ENCODE measurements around the gene ARID1A. TPM values are rescaled to one million over a fixed set of nuclear protein-coding genes. Genes with fewer than 3 reads are reported as not detected.
"Not testable (repeated sequence)": the region's sequence is repeated elsewhere in the genome, so short reads cannot be mapped to it uniquely, and the experiment has no call there.

The ARID1A gene
- total RNA-seq, 1 donor from 2014 or later: 18.8 TPM

DNA sequence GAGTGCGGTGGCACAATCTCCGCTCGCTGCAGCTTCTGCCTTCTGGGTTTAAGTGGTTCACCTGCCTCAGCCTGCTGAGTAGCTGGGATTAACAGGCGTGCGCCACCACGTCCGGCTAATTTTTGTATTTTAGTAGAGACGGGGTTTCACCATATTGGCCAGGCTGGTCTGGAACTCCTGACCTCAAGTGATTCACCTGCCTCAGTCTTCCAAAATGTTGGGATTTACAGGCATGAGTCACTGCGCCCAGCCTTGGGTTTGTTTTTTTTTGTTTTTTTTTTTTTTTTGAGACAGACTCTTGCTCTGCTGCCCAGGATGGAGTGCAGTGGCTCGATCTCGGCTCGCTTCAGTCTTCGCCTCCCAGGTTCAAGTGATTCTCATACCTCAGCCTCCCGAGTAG is 30.1 kb downstream of the ARID1A start:
- H3K9me3 ChIP-seq (ENCODE audit: control insufficient read depth in 3 of 3, low read length in 3 of 3); H3K9ac ChIP-seq (ENCODE audit: low read depth in 1 of 3, low read length in 3 of 3); H3K27me3 ChIP-seq (ENCODE audit: control insufficient read depth in 3 of 3, insufficient read depth in 3 of 3, low read length in 3 of 3); H3K4me3 ChIP-seq (ENCODE audit: low read length in 3 of 3); H3K27ac ChIP-seq (ENCODE audit: low read depth, low read length): not testable (repeated sequence)
- Histone ChIP-seq H3K4me1 (ENCODE audit: control insufficient read depth in 3 of 3, insufficient read depth in 3 of 3, low read length in 3 of 3) (peaks cover 40 to 59% (median 57%) of the 10 kb centered on the region in 3 donors), H3K36me3 (ENCODE audit: control insufficient read depth in 3 of 3, insufficient read depth in 3 of 3, low read length in 3 of 3) (peaks cover 9 to 11% (median 9%) of the 10 kb centered on the region in 3 donors)

DNA sequence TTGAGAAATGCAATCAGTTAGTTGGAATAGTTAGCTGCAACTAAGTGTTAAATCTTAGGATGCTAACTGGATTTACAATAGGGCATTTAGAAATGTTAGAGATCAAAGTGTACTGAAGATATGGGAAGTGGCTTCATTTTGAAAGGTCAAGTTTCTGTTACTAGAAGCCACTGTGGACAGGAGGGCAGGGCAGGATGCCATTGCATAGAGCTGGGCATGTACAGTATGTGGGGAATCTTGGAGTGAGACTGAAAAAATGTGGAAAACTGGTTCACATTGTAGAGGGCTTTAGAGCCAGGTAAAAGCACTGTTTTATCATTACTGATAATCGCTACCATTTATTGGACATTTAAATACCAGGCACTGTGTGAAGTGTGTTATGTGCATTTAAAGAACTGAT is 31.0 kb downstream of the ARID1A start:
- H3K4me1 ChIP-seq (ENCODE audit: control insufficient read depth in 3 of 3, insufficient read depth in 3 of 3, low read length in 3 of 3): peaks cover 40 to 60% (median 53%) of the 10 kb centered on the region in 3 donors
- H3K36me3 ChIP-seq (ENCODE audit: control insufficient read depth in 3 of 3, insufficient read depth in 3 of 3, low read length in 3 of 3): peaks cover 16 to 19% (median 17%) of the 10 kb centered on the region in 3 donors
- H3K27ac ChIP-seq (ENCODE audit: low read depth, low read length): no peak overlapping the region
- H3K9me3 ChIP-seq (ENCODE audit: control insufficient read depth in 3 of 3, low read length in 3 of 3): no peaks in the 10 kb centered on the region
- H3K27me3 ChIP-seq (ENCODE audit: control insufficient read depth in 3 of 3, insufficient read depth in 3 of 3, low read length in 3 of 3): no peaks in the 10 kb centered on the region
- H3K9ac ChIP-seq (ENCODE audit: low read depth in 1 of 3, low read length in 3 of 3): no peak overlapping the region
- H3K4me3 ChIP-seq (ENCODE audit: low read length in 3 of 3): no peak overlapping the region

DNA sequence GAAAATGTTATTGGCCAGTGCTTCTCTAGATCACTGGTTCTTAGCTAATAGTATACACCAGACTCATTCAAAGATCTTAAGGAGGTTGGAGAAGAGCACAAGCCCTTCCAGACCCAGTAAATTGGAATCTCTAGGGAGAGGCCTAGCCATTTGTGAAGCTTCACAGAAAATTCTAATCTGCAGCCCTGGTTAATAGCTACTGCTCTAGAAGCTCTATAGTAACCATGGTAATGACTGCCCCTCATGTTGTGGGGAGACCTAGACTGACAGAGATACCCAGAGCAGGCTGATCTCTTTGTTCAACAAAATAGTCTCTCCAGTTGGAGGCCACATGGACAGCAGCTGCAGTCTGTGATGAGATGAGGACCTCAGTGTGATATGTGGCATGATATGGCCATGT is 31.7 kb downstream of the ARID1A start:
- Histone ChIP-seq H3K4me3 (ENCODE audit: low read length in 3 of 3) (no peak overlapping the region), H3K27ac (ENCODE audit: low read depth, low read length) (no peak overlapping the region), H3K27me3 (ENCODE audit: control insufficient read depth in 3 of 3, insufficient read depth in 3 of 3, low read length in 3 of 3) (no peaks in the 10 kb centered on the region), H3K4me1 (ENCODE audit: control insufficient read depth in 3 of 3, insufficient read depth in 3 of 3, low read length in 3 of 3) (peaks cover 40 to 56% (median 46%) of the 10 kb centered on the region in 3 donors), H3K36me3 (ENCODE audit: control insufficient read depth in 3 of 3, insufficient read depth in 3 of 3, low read length in 3 of 3) (peaks cover 16 to 26% (median 24%) of the 10 kb centered on the region in 3 donors), H3K9ac (ENCODE audit: low read depth in 1 of 3, low read length in 3 of 3) (no peak overlapping the region), H3K9me3 (ENCODE audit: control insufficient read depth in 3 of 3, low read length in 3 of 3) (no peaks in the 10 kb centered on the region)

DNA sequence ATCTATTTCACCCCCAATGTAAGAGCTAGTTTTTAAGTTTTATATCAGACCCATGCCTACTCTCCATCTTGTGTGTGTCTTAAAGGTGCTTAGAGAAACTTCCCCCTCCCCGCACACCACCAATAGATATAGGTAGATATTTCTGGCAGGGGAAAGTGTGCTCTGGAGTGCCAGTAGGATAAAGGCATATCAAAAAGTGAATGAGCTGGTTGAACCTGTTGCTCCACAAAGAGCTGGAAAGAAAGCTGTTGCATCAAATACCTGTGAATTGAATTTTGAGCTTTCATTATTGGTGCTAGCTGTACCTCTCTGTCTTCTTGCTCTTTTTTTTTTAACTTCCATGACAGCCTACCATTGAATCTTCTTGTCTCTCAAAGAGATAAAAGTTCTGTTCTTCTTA is 32.8 kb downstream of the ARID1A start:
- Histone ChIP-seq H3K27me3 (ENCODE audit: control insufficient read depth in 3 of 3, insufficient read depth in 3 of 3, low read length in 3 of 3) (no peaks in the 10 kb centered on the region), H3K4me1 (ENCODE audit: control insufficient read depth in 3 of 3, insufficient read depth in 3 of 3, low read length in 3 of 3) (peaks cover 29 to 45% (median 34%) of the 10 kb centered on the region in 3 donors), H3K4me3 (ENCODE audit: low read length in 3 of 3) (no peak overlapping the region), H3K27ac (ENCODE audit: low read depth, low read length) (no peak overlapping the region), H3K9me3 (ENCODE audit: control insufficient read depth in 3 of 3, low read length in 3 of 3) (no peaks in the 10 kb centered on the region), H3K36me3 (ENCODE audit: control insufficient read depth in 3 of 3, insufficient read depth in 3 of 3, low read length in 3 of 3) (peaks cover 21 to 37% (median 36%) of the 10 kb centered on the region in 3 donors), H3K9ac (ENCODE audit: low read depth in 1 of 3, low read length in 3 of 3) (no peak overlapping the region)

DNA sequence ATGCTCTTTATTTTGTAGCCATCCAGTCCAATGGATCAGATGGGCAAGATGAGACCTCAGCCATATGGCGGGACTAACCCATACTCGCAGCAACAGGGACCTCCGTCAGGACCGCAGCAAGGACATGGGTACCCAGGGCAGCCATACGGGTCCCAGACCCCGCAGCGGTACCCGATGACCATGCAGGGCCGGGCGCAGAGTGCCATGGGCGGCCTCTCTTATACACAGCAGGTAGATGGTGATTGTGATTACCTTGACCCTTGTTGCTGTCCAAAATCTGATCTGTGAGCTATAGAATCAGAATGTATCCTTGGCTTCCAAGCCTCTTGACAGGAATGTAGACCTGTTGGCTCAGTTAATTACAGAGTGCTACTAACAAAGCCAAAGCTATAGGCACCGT is 33.8 kb downstream of the ARID1A start:
- Histone ChIP-seq H3K9ac (ENCODE audit: low read depth in 1 of 3, low read length in 3 of 3) (no peak overlapping the region), H3K27ac (ENCODE audit: low read depth, low read length) (no peak overlapping the region), H3K36me3 (ENCODE audit: control insufficient read depth in 3 of 3, insufficient read depth in 3 of 3, low read length in 3 of 3) (peaks cover 25 to 45% (median 42%) of the 10 kb centered on the region in 3 donors), H3K4me1 (ENCODE audit: control insufficient read depth in 3 of 3, insufficient read depth in 3 of 3, low read length in 3 of 3) (peaks cover 29 to 44% (median 31%) of the 10 kb centered on the region in 3 donors), H3K27me3 (ENCODE audit: control insufficient read depth in 3 of 3, insufficient read depth in 3 of 3, low read length in 3 of 3) (no peaks in the 10 kb centered on the region), H3K4me3 (ENCODE audit: low read length in 3 of 3) (no peak overlapping the region), H3K9me3 (ENCODE audit: control insufficient read depth in 3 of 3, low read length in 3 of 3) (no peaks in the 10 kb centered on the region)

DNA sequence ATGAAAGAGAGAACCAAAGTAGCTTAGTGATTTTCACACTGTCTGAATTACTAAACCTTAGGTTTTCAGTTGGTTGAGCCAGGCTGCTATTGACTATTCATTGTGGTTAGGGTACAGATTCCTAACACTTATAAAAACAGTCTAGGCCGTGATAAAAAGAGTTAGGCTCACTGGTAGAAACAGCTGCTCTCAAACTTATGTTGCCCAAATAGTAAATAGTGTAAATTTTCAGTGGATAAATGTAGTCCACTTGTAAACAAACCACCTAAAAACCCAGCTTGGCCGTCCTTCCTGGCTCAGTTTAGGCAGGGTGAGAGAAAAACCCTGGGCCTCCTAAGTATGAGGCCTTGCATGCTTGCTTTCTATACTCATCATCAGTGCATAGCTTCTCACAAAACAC is 34.9 kb downstream of the ARID1A start:
- Histone ChIP-seq H3K9ac (ENCODE audit: low read depth in 1 of 3, low read length in 3 of 3) (no peak overlapping the region), H3K4me3 (ENCODE audit: low read length in 3 of 3) (no peak overlapping the region), H3K27ac (ENCODE audit: low read depth, low read length) (no peak overlapping the region), H3K4me1 (ENCODE audit: control insufficient read depth in 3 of 3, insufficient read depth in 3 of 3, low read length in 3 of 3) (peaks cover 24 to 41% (median 26%) of the 10 kb centered on the region in 3 donors), H3K27me3 (ENCODE audit: control insufficient read depth in 3 of 3, insufficient read depth in 3 of 3, low read length in 3 of 3) (no peaks in the 10 kb centered on the region), H3K9me3 (ENCODE audit: control insufficient read depth in 3 of 3, low read length in 3 of 3) (no peaks in the 10 kb centered on the region), H3K36me3 (ENCODE audit: control insufficient read depth in 3 of 3, insufficient read depth in 3 of 3, low read length in 3 of 3) (peaks cover 27 to 45% (median 45%) of the 10 kb centered on the region in 3 donors)

DNA sequence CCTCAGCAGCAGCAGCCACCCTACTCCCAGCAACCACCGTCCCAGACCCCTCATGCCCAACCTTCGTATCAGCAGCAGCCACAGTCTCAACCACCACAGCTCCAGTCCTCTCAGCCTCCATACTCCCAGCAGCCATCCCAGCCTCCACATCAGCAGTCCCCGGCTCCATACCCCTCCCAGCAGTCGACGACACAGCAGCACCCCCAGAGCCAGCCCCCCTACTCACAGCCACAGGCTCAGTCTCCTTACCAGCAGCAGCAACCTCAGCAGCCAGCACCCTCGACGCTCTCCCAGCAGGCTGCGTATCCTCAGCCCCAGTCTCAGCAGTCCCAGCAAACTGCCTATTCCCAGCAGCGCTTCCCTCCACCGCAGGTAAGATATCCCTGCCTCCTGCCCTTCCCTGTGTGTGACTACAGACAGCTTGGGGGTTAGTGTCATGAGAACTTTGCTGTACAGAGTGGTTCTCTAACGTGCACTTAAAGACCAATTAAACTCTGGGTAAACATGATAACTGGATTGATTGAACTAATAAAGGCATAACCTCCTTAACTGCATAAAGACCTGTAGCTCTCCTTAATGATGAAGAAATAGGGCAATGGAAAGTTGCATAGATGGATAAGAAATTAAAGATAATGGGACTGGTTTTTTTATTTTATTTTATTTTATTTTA is 35.6 kb downstream of the ARID1A start:
- Histone ChIP-seq H3K27me3 (ENCODE audit: control insufficient read depth in 3 of 3, insufficient read depth in 3 of 3, low read length in 3 of 3) (no peaks in the 10 kb centered on the region), H3K36me3 (ENCODE audit: control insufficient read depth in 3 of 3, insufficient read depth in 3 of 3, low read length in 3 of 3) (peaks cover 27 to 47% (median 45%) of the 10 kb centered on the region in 3 donors), H3K9ac (ENCODE audit: low read depth in 1 of 3, low read length in 3 of 3) (no peak overlapping the region), H3K27ac (ENCODE audit: low read depth, low read length) (no peak overlapping the region), H3K9me3 (ENCODE audit: control insufficient read depth in 3 of 3, low read length in 3 of 3) (no peaks in the 10 kb centered on the region), H3K4me1 (ENCODE audit: control insufficient read depth in 3 of 3, insufficient read depth in 3 of 3, low read length in 3 of 3) (peaks cover 22 to 34% (median 23%) of the 10 kb centered on the region in 3 donors), H3K4me3 (ENCODE audit: low read length in 3 of 3) (no peak overlapping the region)

DNA sequence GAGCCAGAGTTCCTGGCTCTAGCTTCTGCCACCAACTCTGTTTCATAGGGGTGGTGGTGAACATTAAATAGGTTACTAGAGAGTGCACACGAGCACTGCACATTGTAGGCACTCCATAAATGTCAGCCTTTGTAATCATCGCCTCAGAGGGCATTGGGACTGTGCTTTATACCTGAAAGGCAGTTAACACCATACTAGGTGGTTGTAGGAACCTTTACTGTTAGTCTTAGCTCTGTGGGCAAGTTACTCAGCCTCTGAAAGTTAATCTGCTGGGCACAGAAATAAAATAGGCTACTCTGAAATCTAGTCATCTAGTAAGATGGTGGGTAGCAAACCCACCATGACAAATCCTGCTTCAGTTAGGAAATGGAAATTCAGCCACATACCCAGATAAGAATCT is 37.6 kb downstream of the ARID1A start:
- H3K9me3 ChIP-seq (ENCODE audit: control insufficient read depth in 3 of 3, low read length in 3 of 3): no peaks in the 10 kb centered on the region
- H3K27ac ChIP-seq (ENCODE audit: low read depth, low read length): no peak overlapping the region
- H3K27me3 ChIP-seq (ENCODE audit: control insufficient read depth in 3 of 3, insufficient read depth in 3 of 3, low read length in 3 of 3): no peaks in the 10 kb centered on the region
- H3K4me1 ChIP-seq (ENCODE audit: control insufficient read depth in 3 of 3, insufficient read depth in 3 of 3, low read length in 3 of 3): peaks cover 10 to 22% (median 10%) of the 10 kb centered on the region in 3 donors
- no peak overlapping the region for H3K9ac ChIP-seq (ENCODE audit: low read depth in 1 of 3, low read length in 3 of 3)
- H3K4me3 ChIP-seq (ENCODE audit: low read length in 3 of 3): no peak overlapping the region
- peaks cover 29 to 52% (median 51%) of the 10 kb centered on the region in 3 donors for H3K36me3 ChIP-seq (ENCODE audit: control insufficient read depth in 3 of 3, insufficient read depth in 3 of 3, low read length in 3 of 3)

DNA sequence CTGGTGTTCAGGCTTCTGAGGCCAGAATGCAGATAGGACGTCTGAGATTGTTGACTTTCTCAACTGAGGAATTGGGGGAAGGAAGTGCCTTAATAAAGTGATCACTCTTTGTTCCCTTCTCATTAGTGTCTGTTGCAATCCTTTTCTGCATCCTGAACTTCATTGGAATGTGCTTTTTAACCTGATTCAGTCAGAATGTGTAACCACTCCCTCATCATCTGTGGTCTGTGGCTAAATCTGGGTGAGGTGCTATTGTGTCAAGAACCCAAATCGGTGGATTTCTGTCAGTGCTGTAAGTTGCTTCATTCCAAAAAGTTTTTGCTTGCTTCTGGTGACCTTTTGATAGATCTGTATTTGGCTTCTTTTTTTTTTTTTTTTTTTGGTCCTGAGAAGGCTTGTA is 38.2 kb downstream of the ARID1A start:
- H3K36me3 ChIP-seq (ENCODE audit: control insufficient read depth in 3 of 3, insufficient read depth in 3 of 3, low read length in 3 of 3): peaks cover 29 to 52% (median 51%) of the 10 kb centered on the region in 3 donors
- H3K4me3 ChIP-seq (ENCODE audit: low read length in 3 of 3): no peak overlapping the region
- no peak overlapping the region for H3K9ac ChIP-seq (ENCODE audit: low read depth in 1 of 3, low read length in 3 of 3)
- H3K9me3 ChIP-seq (ENCODE audit: control insufficient read depth in 3 of 3, low read length in 3 of 3): no peaks in the 10 kb centered on the region
- no peaks in the 10 kb centered on the region for H3K27me3 ChIP-seq (ENCODE audit: control insufficient read depth in 3 of 3, insufficient read depth in 3 of 3, low read length in 3 of 3)
- peaks cover 7 to 22% (median 10%) of the 10 kb centered on the region in 3 donors for H3K4me1 ChIP-seq (ENCODE audit: control insufficient read depth in 3 of 3, insufficient read depth in 3 of 3, low read length in 3 of 3)
- no peak overlapping the region for H3K27ac ChIP-seq (ENCODE audit: low read depth, low read length)

DNA sequence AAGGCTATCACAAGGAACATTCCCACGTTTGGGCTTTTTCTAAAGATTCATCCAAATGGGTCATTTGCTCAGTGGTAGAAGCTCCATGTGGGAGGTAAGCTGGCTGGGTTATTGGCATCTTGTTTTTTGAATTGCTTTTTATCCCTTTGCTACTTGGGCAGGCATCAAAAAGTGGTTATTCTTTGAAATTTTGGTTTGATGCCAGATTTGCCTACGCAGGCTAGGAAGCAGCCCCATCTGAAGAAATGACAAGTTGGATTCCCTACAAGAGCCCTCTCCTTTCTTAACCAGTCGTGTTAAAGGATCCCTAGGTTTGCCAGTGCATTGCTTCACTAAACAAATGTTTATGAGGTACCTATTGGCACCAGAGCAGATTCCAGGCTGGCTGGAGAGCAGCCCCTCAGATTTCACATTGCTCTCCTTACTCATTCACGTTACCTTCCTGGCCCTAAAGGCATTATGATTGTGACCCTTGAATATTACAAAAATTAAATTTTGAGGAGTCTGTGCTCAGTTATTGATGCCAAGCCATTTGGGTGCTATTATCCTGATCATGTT is 38.8 kb downstream of the ARID1A start:
- no peak overlapping the region for H3K9ac ChIP-seq (ENCODE audit: low read depth in 1 of 3, low read length in 3 of 3)
- H3K4me3 ChIP-seq (ENCODE audit: low read length in 3 of 3): no peak overlapping the region
- no peaks in the 10 kb centered on the region for H3K9me3 ChIP-seq (ENCODE audit: control insufficient read depth in 3 of 3, low read length in 3 of 3)
- H3K4me1 ChIP-seq (ENCODE audit: control insufficient read depth in 3 of 3, insufficient read depth in 3 of 3, low read length in 3 of 3): peaks cover 11 to 28% (median 13%) of the 10 kb centered on the region in 3 donors
- H3K27ac ChIP-seq (ENCODE audit: low read depth, low read length): no peak overlapping the region
- H3K27me3 ChIP-seq (ENCODE audit: control insufficient read depth in 3 of 3, insufficient read depth in 3 of 3, low read length in 3 of 3): no peaks in the 10 kb centered on the region
- peaks cover 28 to 54% (median 50%) of the 10 kb centered on the region in 3 donors for H3K36me3 ChIP-seq (ENCODE audit: control insufficient read depth in 3 of 3, insufficient read depth in 3 of 3, low read length in 3 of 3)

Measured in skeletal muscle tissue (tissue), 4 donors.